Measurements from ENCODE around the gene NDUFA5.

DNA sequence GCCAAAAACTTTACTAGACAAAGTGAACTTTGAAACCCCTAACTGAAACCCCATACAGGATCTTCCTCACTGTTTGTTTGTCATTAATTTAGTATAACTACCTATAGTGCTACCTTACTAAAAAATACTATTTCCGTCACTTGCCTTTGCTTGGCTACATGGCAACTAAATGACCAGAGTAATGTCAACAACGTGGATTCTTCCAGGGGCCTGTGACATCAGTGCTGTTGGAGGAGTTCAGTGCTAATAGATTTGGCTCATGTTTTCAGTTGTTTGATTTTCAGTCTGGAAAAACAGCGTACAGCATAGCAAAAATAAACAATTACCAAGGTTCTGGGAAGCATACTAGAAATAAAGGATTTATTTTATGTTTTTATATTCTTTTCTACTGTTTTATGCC, 41.0 kb upstream of the NDUFA5 start:
- TF ChIP-seq EZH2 (IDR thresholded peaks at IDR 0.05): no peak
- TF ChIP-seq POLR2AphosphoS5 (IDR thresholded peaks at IDR 0.05; ENCODE audit: borderline replicate concordance, low read depth, low read length): no peak
- TF ChIP-seq FOXP2 (optimal IDR thresholded peaks at IDR 0.05; ENCODE audit: control extremely low read depth, extremely low read length, insufficient read depth): no peak
